ENCODE measurements around the gene KCNK3. TPM values are rescaled to one million over a fixed set of nuclear protein-coding genes. Genes with fewer than 3 reads are reported as not detected.

The KCNK3 gene
- polyA plus RNA-seq, 1 donor from 2014 or later = 12.9 TPM

- no peaks in the 10 kb centered on the region for H3K9me3 ChIP-seq (ENCODE audit: low read length)
- no peaks in the 10 kb centered on the region for H3K36me3 ChIP-seq (ENCODE audit: insufficient read depth, low read length)
- no peaks in the 10 kb centered on the region for H3K27me3 ChIP-seq (ENCODE audit: insufficient read depth, low read depth, low read length)
- H3K4me3 ChIP-seq (ENCODE audit: low read length) = no peak overlapping the region
- H3K9me2 ChIP-seq (ENCODE audit: insufficient read depth, low read length) = no peaks in the 10 kb centered on the region
- no peaks in the 10 kb centered on the region for H3F3A ChIP-seq (ENCODE audit: insufficient read depth, low read length, poor library complexity, severe bottlenecking)
- no peak overlapping the region for H3K4me2 ChIP-seq (ENCODE audit: low read length)
- H2AFZ ChIP-seq (ENCODE audit: low read depth, low read length) = no peak overlapping the region
- no peaks in the 10 kb centered on the region for H4K20me1 ChIP-seq (ENCODE audit: insufficient read depth)
- H3K9ac ChIP-seq (ENCODE audit: low read length) = no peak overlapping the region
- no peaks in the 10 kb centered on the region for H3K79me2 ChIP-seq (replicated peaks; ENCODE audit: insufficient read depth, low read length)
- H3K27ac ChIP-seq (ENCODE audit: low read length) = no peak overlapping the region
- TF ChIP-seq POLR2AphosphoS5 (IDR thresholded peaks at IDR 0.05) (no peak), RAD21 (conservative IDR thresholded peaks at IDR 0.05) (no peak), MXI1 (conservative IDR thresholded peaks at IDR 0.05; ENCODE audit: poor library complexity, severe bottlenecking) (no peak), SMC3 (conservative IDR thresholded peaks at IDR 0.05; ENCODE audit: poor library complexity) (no peak), TAF1 (IDR thresholded peaks at IDR 0.05; ENCODE audit: low read depth) (no peak)
Observed at GRCh38 chr2:26649992-26650712, 42.4 kb upstream of the KCNK3 start.

- TF ChIP-seq REST (IDR thresholded peaks at IDR 0.05; ENCODE audit: borderline replicate concordance) (no peak), TAF1 (IDR thresholded peaks at IDR 0.05; ENCODE audit: low read depth) (no peak), EP300 (conservative IDR thresholded peaks at IDR 0.05; ENCODE audit: poor library complexity, severe bottlenecking) (no peak), SMC3 (conservative IDR thresholded peaks at IDR 0.05; ENCODE audit: poor library complexity) (no peak), POLR2AphosphoS5 (IDR thresholded peaks at IDR 0.05) (no peak), RAD21 (conservative IDR thresholded peaks at IDR 0.05) (no peak), CTCF (IDR thresholded peaks at IDR 0.05; ENCODE audit: poor library complexity, severe bottlenecking) (no peak), MXI1 (conservative IDR thresholded peaks at IDR 0.05; ENCODE audit: poor library complexity, severe bottlenecking) (no peak), EZH2 (IDR thresholded peaks at IDR 0.05; ENCODE audit: borderline replicate concordance, insufficient read depth, low read length, poor library complexity, severe bottlenecking) (no peak)
- H3K4me2 ChIP-seq (ENCODE audit: low read length) = no peak overlapping the region
- no peak overlapping the region for H3K4me3 ChIP-seq (ENCODE audit: low read length)
- no peaks in the 10 kb centered on the region for H3K79me2 ChIP-seq (replicated peaks; ENCODE audit: insufficient read depth, low read length)
- no peaks in the 10 kb centered on the region for H3K9me2 ChIP-seq (ENCODE audit: insufficient read depth, low read length)
- H4K20me1 ChIP-seq (ENCODE audit: insufficient read depth) = no peaks in the 10 kb centered on the region
- no peaks in the 10 kb centered on the region for H3K9me3 ChIP-seq (ENCODE audit: low read length)
- H3K9ac ChIP-seq (ENCODE audit: low read length) = no peak overlapping the region
- H2AFZ ChIP-seq (ENCODE audit: low read depth, low read length) = no peak overlapping the region
- H3K36me3 ChIP-seq (ENCODE audit: insufficient read depth, low read length) = no peaks in the 10 kb centered on the region
- no peaks in the 10 kb centered on the region for H3F3A ChIP-seq (ENCODE audit: insufficient read depth, low read length, poor library complexity, severe bottlenecking)
- no peaks in the 10 kb centered on the region for H3K27me3 ChIP-seq (ENCODE audit: insufficient read depth, low read depth, low read length)
- H3K27ac ChIP-seq (ENCODE audit: low read length) = no peak overlapping the region
Observed at GRCh38 chr2:26650713-26651469, 41.6 kb upstream of the KCNK3 start.
